SK-N-SH treated with all-trans-retinoic acid at 6 μM for 48 hours (cell line): ENCODE measurements around the gene GPR31.

Experiments
- ATAC-seq: fragments of 200-7000 bp; cut with Tn5 transposase; 3 replicates; pipeline ENCODE4 v1.9.1; 2020; ENCODE audit warnings: mild to moderate bottlenecking, moderate library complexity
- ARNTL ChIP-seq: fragments of 450-650 bp; formaldehyde crosslinking; IDR thresholded peaks from 2 replicates; pipeline ENCODE4 v1.5.0; 2020; ENCODE audit warnings: low read depth, mild to moderate bottlenecking, moderate library complexity, borderline replicate concordance
- BACH2 ChIP-seq: fragments of 250-450 bp; sonication (Bioruptor Pico); IDR thresholded peaks from 2 replicates; pipeline ENCODE4 v1.9.0; 2021; ENCODE audit warnings: mild to moderate bottlenecking, borderline replicate concordance
- CREB5 ChIP-seq: fragments of 250-450 bp; sonication (Bioruptor Pico); IDR thresholded peaks from 2 replicates; pipeline ENCODE4 v1.5.1; 2020; ENCODE audit warnings: low read depth, mild to moderate bottlenecking, moderate library complexity
- CSRNP3 ChIP-seq: fragments of 250-450 bp; sonication (Bioruptor Pico); IDR thresholded peaks from 2 replicates; pipeline ENCODE4 v1.5.1; 2021; ENCODE audit warnings: mild to moderate bottlenecking, moderate library complexity
- ESRRG ChIP-seq: fragments of 250-450 bp; sonication (Bioruptor Pico); IDR thresholded peaks from 2 replicates; pipeline ENCODE4 v1.6.1; 2021; ENCODE audit warnings: mild to moderate bottlenecking
- GLIS3 ChIP-seq: fragments of 250-450 bp; sonication (Bioruptor Pico); IDR thresholded peaks from 2 replicates; pipeline ENCODE4 v1.5.0; 2020; ENCODE audit warnings: mild to moderate bottlenecking, moderate library complexity
- ISL1 ChIP-seq: fragments of 250-450 bp; sonication (Bioruptor Pico); IDR thresholded peaks from 2 replicates; pipeline ENCODE4 v2.1.2; 2022; ENCODE audit warnings: mild to moderate bottlenecking, moderate library complexity
- OSR1 ChIP-seq: fragments of 250-450 bp; sonication (Bioruptor Pico); IDR thresholded peaks from 2 replicates; pipeline ENCODE4 v1.8.0; 2022; ENCODE audit warnings: moderate library complexity, mild to moderate bottlenecking, inconsistent platforms
- PATZ1 ChIP-seq: fragments of 250-450 bp; sonication (Bioruptor Pico); IDR thresholded peaks from 2 replicates; pipeline ENCODE4 v1.8.0; 2020; ENCODE audit warnings: mild to moderate bottlenecking, moderate library complexity, borderline replicate concordance
- POU6F1 ChIP-seq: fragments of 250-450 bp; sonication (Bioruptor Pico); IDR thresholded peaks from 2 replicates; pipeline ENCODE4 v1.8.0; 2021; ENCODE audit warnings: low read depth, mild to moderate bottlenecking, moderate library complexity, borderline replicate concordance
- PPARA ChIP-seq: fragments of 250-450 bp; sonication (Bioruptor Pico); IDR thresholded peaks from 2 replicates; pipeline ENCODE4 v1.5.0; 2020; ENCODE audit warnings: mild to moderate bottlenecking, borderline replicate concordance
- RARB ChIP-seq: fragments of 250-450 bp; sonication (Bioruptor Pico); IDR thresholded peaks from 2 replicates; pipeline ENCODE4 v1.8.0; 2021; ENCODE audit warnings: mild to moderate bottlenecking, moderate library complexity
- SNAI2 ChIP-seq: fragments of 250-450 bp; sonication (Bioruptor Pico); IDR thresholded peaks from 2 replicates; pipeline ENCODE4 v1.5.0; 2020; ENCODE audit warnings: mild to moderate bottlenecking, moderate library complexity
- TCF4 ChIP-seq: fragments of 250-450 bp; sonication (Bioruptor Pico); IDR thresholded peaks from 2 replicates; pipeline ENCODE4 v1.8.0; 2021; ENCODE audit warnings: mild to moderate bottlenecking, moderate library complexity, borderline replicate concordance
- TOX ChIP-seq: fragments of 250-450 bp; sonication (Bioruptor Pico); IDR thresholded peaks from 2 replicates; pipeline ENCODE4 v1.8.0; 2021; ENCODE audit warnings: mild to moderate bottlenecking, moderate library complexity, borderline replicate concordance
- TSHZ2 ChIP-seq: fragments of 250-450 bp; sonication (Bioruptor Pico); IDR thresholded peaks from 2 replicates; pipeline ENCODE4 v1.5.0; 2020; ENCODE audit warnings: mild to moderate bottlenecking, moderate library complexity
- ZC3H10 ChIP-seq: fragments of 250-450 bp; sonication (Bioruptor Pico); IDR thresholded peaks from 2 replicates; pipeline ENCODE4 v1.5.1; 2021; ENCODE audit warnings: mild to moderate bottlenecking, moderate library complexity
- ZFP30 ChIP-seq: fragments of 450-650 bp; formaldehyde crosslinking; IDR thresholded peaks from 2 replicates; pipeline ENCODE4 v1.5.0; 2022; ENCODE audit warnings: mild to moderate bottlenecking, moderate library complexity
- ZNF565 ChIP-seq: fragments of 450-650 bp; formaldehyde crosslinking; conservative IDR thresholded peaks from 2 replicates; pipeline ENCODE4 v1.5.0; 2020; ENCODE audit warnings: low read depth, mild to moderate bottlenecking, moderate library complexity
- ZNF70 ChIP-seq: fragments of 450-650 bp; formaldehyde crosslinking; IDR thresholded peaks from 2 replicates; pipeline ENCODE4 v1.5.0; 2020; ENCODE audit warnings: mild to moderate bottlenecking, moderate library complexity

The GPR31 gene

GRCh38 chr6:167122827-167123657 lies 34.7 kb downstream of the GPR31 start, which contains the start of gene CCR6:
Gene CCR6, plus strand, starts transcription at chr6:167123096. Its CDS starts 13,039 bp downstream, at chr6:167136135.
- no peak for ATAC-seq
- TF ChIP-seq BACH2 (CRISPR knock-in tag): no peak
- TF ChIP-seq SNAI2 (CRISPR knock-in tag): no peak
- TF ChIP-seq CREB5: no peak
- no peak for TF ChIP-seq TOX (CRISPR knock-in tag)
- TF ChIP-seq ZNF565 (CRISPR knock-in tag): no peak
- TF ChIP-seq PATZ1: no peak
- TF ChIP-seq ZC3H10 (CRISPR knock-in tag): no peak

GRCh38 chr6:167122041-167122826 lies 35.5 kb downstream of the GPR31 start:
- no peak for ATAC-seq
- TF ChIP-seq CSRNP3 (CRISPR knock-in tag) (no peak), ISL1 (no peak), POU6F1 (CRISPR knock-in tag) (no peak), BACH2 (CRISPR knock-in tag) (no peak), TCF4 (CRISPR knock-in tag) (no peak)

- no peak for TF ChIP-seq ARNTL (CRISPR knock-in tag)
- no peak for TF ChIP-seq ESRRG
- no peak for TF ChIP-seq ZC3H10 (CRISPR knock-in tag)
- no peak for TF ChIP-seq ZFP30 (CRISPR knock-in tag)
- TF ChIP-seq TSHZ2 (CRISPR knock-in tag): no peak
- TF ChIP-seq OSR1: no peak
- no peak for TF ChIP-seq PPARA (CRISPR knock-in tag)
- no peak for TF ChIP-seq ZNF70 (CRISPR knock-in tag)
- no peak for TF ChIP-seq GLIS3 (CRISPR knock-in tag)
- no peak for TF ChIP-seq ISL1
- TF ChIP-seq BACH2 (CRISPR knock-in tag): no peak
- TF ChIP-seq ZNF565 (CRISPR knock-in tag): no peak
- TF ChIP-seq RARB (CRISPR knock-in tag): no peak
- TF ChIP-seq POU6F1 (CRISPR knock-in tag): no peak
- ATAC-seq: no peak
Observed at GRCh38 chr6:167121335-167121841, 36.4 kb downstream of the GPR31 start.
